NCI-H748 (cell line): ENCODE data around the gene RD3L.

Experiments used
- DNase-seq: peaks from one replicate; lab custom pipeline; 2025; ENCODE audit not compliant: unreplicated experiment; lab: John Stamatoyannopoulos, UW

The RD3L gene

GRCh38 chr14:103897075-103897947, 45.0 kb downstream of the RD3L start:
- DNase-seq: no peak

GRCh38 chr14:103896578-103896977, 45.8 kb downstream of the RD3L start:
- no peak for DNase-seq

- DNase-seq: no peak
Observed at GRCh38 chr14:103894723-103895059, 47.6 kb downstream of the RD3L start.

GRCh38 chr14:103894034-103894722, 48.2 kb downstream of the RD3L start:
- DNase-seq: no peak

- DNase-seq: no peak
Observed at GRCh38 chr14:103892247-103892646, 50.1 kb downstream of the RD3L start.

GRCh38 chr14:103891667-103892215, 50.6 kb downstream of the RD3L start:
- no peak for DNase-seq

- no peak for DNase-seq
Observed at GRCh38 chr14:103890821-103891666, 51.3 kb downstream of the RD3L start.
